NB4 (cell line): ENCODE results near the gene SNX14.

Experiments used
- MYC ChIP-seq: IDR thresholded peaks from 2 replicates; pipeline ENCODE4 v1.6.1; 2011; ENCODE audit warnings: low read depth, low read length
- POLR2A ChIP-seq: IDR thresholded peaks from 2 replicates; pipeline ENCODE4 v1.6.1; 2011; ENCODE audit warnings: mild to moderate bottlenecking; ENCODE audit not compliant: insufficient read length; ENCODE audit errors: extremely low read depth
- TF ChIP-seq, protein P1 (sequence below): IDR thresholded peaks from one replicate; pipeline ENCODE4 v1.5.1; 2012; ENCODE audit warnings: low read depth, low read length
- TF ChIP-seq, protein P2 (sequence below): IDR thresholded peaks from 2 replicates; pipeline ENCODE4 v1.6.1; 2011; ENCODE audit warnings: low read depth, low read length

DNA sequence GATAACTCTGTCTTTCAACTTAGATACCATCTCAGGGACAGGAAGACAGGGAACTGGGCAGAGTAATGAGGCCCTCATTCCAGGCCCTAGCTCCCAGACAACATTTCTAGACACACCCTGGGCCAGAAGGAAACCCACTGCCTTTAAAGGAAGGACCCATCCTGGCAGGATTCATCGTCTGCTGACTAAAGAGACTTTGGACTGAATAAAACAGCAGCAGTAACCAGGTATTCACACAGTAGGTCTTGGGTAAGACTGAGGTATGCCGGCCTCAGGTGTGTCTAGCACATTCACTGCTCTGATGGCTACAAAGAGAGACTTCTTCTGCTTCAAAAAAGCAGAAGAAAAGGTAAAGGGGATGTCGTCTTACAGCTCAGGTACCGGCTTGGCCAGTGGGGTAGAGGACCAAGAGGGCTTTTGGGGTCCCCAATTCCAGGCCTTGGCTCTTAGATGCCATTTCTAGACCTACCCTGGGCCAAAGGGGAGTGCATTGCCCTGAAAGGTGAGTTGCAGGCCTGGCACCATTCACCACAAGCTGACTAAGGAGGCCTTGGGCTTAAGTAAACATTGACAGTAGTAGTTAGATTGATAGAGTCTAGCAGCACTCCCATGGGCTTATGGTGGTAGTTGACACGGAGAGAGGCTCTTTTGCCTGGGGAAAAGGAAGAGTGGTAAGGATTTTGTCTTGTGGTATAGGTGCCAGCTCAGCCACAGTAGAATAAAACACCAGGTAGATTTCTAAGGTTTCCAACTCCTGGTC, 13.4 kb downstream of the SNX14 start:
- TF ChIP-seq, protein P1, sequence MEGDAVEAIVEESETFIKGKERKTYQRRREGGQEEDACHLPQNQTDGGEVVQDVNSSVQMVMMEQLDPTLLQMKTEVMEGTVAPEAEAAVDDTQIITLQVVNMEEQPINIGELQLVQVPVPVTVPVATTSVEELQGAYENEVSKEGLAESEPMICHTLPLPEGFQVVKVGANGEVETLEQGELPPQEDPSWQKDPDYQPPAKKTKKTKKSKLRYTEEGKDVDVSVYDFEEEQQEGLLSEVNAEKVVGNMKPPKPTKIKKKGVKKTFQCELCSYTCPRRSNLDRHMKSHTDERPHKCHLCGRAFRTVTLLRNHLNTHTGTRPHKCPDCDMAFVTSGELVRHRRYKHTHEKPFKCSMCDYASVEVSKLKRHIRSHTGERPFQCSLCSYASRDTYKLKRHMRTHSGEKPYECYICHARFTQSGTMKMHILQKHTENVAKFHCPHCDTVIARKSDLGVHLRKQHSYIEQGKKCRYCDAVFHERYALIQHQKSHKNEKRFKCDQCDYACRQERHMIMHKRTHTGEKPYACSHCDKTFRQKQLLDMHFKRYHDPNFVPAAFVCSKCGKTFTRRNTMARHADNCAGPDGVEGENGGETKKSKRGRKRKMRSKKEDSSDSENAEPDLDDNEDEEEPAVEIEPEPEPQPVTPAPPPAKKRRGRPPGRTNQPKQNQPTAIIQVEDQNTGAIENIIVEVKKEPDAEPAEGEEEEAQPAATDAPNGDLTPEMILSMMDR, result no peak
- TF ChIP-seq, protein P2, sequence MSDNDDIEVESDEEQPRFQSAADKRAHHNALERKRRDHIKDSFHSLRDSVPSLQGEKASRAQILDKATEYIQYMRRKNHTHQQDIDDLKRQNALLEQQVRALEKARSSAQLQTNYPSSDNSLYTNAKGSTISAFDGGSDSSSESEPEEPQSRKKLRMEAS, result no peak
- no peak for TF ChIP-seq POLR2A
- TF ChIP-seq MYC, result no peak
